Measurements from ENCODE around the gene USP7.

USP7 gene

GRCh38 chr16:8898660-8899318 lies 64.9 kb downstream of the USP7 start:
- Histone ChIP-seq H3K4me3 (ENCODE audit: low read depth, low read length) (no peak overlapping the region), H3K36me3 (ENCODE audit: control insufficient read depth, insufficient read depth, low read length) (peaks cover 98% of the 10 kb centered on the region), H3K27me3 (ENCODE audit: control insufficient read depth, insufficient read depth, low read length) (no peaks in the 10 kb centered on the region), H3K27ac (ENCODE audit: low read depth, low read length) (no peak overlapping the region), H3K4me1 (ENCODE audit: control insufficient read depth, insufficient read depth, low read length) (no peaks in the 10 kb centered on the region), H3K9ac (ENCODE audit: low read length) (no peak overlapping the region), H3K9me3 (ENCODE audit: control insufficient read depth, insufficient read depth, low read depth, low read length) (no peaks in the 10 kb centered on the region)

GRCh38 chr16:8894736-8895334 lies 68.9 kb downstream of the USP7 start:
- no peak overlapping the region for H3K4me3 ChIP-seq (ENCODE audit: low read depth, low read length)
- H3K9me3 ChIP-seq (ENCODE audit: control insufficient read depth, insufficient read depth, low read depth, low read length), result no peaks in the 10 kb centered on the region
- peaks cover 98% of the 10 kb centered on the region for H3K36me3 ChIP-seq (ENCODE audit: control insufficient read depth, insufficient read depth, low read length)
- H3K4me1 ChIP-seq (ENCODE audit: control insufficient read depth, insufficient read depth, low read length), result no peaks in the 10 kb centered on the region
- no peak overlapping the region for H3K27ac ChIP-seq (ENCODE audit: low read depth, low read length)
- no peaks in the 10 kb centered on the region for H3K27me3 ChIP-seq (ENCODE audit: control insufficient read depth, insufficient read depth, low read length)
- no peak overlapping the region for H3K9ac ChIP-seq (ENCODE audit: low read length)

- Histone ChIP-seq H3K27me3 (ENCODE audit: control insufficient read depth, insufficient read depth, low read length) (no peaks in the 10 kb centered on the region), H3K36me3 (ENCODE audit: control insufficient read depth, insufficient read depth, low read length) (peaks cover 98% of the 10 kb centered on the region), H3K27ac (ENCODE audit: low read depth, low read length) (no peak overlapping the region), H3K9me3 (ENCODE audit: control insufficient read depth, insufficient read depth, low read depth, low read length) (no peaks in the 10 kb centered on the region), H3K4me3 (ENCODE audit: low read depth, low read length) (no peak overlapping the region), H3K9ac (ENCODE audit: low read length) (no peak overlapping the region), H3K4me1 (ENCODE audit: control insufficient read depth, insufficient read depth, low read length) (no peaks in the 10 kb centered on the region)
Observed at GRCh38 chr16:8893976-8894690, 69.6 kb downstream of the USP7 start.

GRCh38 chr16:8893426-8893825 lies 70.3 kb downstream of the USP7 start:
- Histone ChIP-seq H3K4me3 (ENCODE audit: low read depth, low read length) (no peak overlapping the region), H3K9me3 (ENCODE audit: control insufficient read depth, insufficient read depth, low read depth, low read length) (no peaks in the 10 kb centered on the region), H3K9ac (ENCODE audit: low read length) (no peak overlapping the region), H3K27ac (ENCODE audit: low read depth, low read length) (no peak overlapping the region), H3K4me1 (ENCODE audit: control insufficient read depth, insufficient read depth, low read length) (no peaks in the 10 kb centered on the region), H3K36me3 (ENCODE audit: control insufficient read depth, insufficient read depth, low read length) (peaks cover 91% of the 10 kb centered on the region), H3K27me3 (ENCODE audit: control insufficient read depth, insufficient read depth, low read length) (no peaks in the 10 kb centered on the region)

- H3K36me3 ChIP-seq (ENCODE audit: control insufficient read depth, insufficient read depth, low read length), result peaks cover 90% of the 10 kb centered on the region
- no peak overlapping the region for H3K4me3 ChIP-seq (ENCODE audit: low read depth, low read length)
- no peak overlapping the region for H3K27ac ChIP-seq (ENCODE audit: low read depth, low read length)
- no peak overlapping the region for H3K9ac ChIP-seq (ENCODE audit: low read length)
- no peaks in the 10 kb centered on the region for H3K4me1 ChIP-seq (ENCODE audit: control insufficient read depth, insufficient read depth, low read length)
- H3K9me3 ChIP-seq (ENCODE audit: control insufficient read depth, insufficient read depth, low read depth, low read length), result no peaks in the 10 kb centered on the region
- no peaks in the 10 kb centered on the region for H3K27me3 ChIP-seq (ENCODE audit: control insufficient read depth, insufficient read depth, low read length)
Observed at GRCh38 chr16:8892101-8892575, 71.6 kb downstream of the USP7 start.

- no peak overlapping the region for H3K9ac ChIP-seq (ENCODE audit: low read length)
- H3K4me3 ChIP-seq (ENCODE audit: low read depth, low read length), result no peak overlapping the region
- no peak overlapping the region for H3K27ac ChIP-seq (ENCODE audit: low read depth, low read length)
- peaks cover 76% of the 10 kb centered on the region for H3K36me3 ChIP-seq (ENCODE audit: control insufficient read depth, insufficient read depth, low read length)
- no peaks in the 10 kb centered on the region for H3K27me3 ChIP-seq (ENCODE audit: control insufficient read depth, insufficient read depth, low read length)
- H3K4me1 ChIP-seq (ENCODE audit: control insufficient read depth, insufficient read depth, low read length), result peaks cover 12% of the 10 kb centered on the region
- no peaks in the 10 kb centered on the region for H3K9me3 ChIP-seq (ENCODE audit: control insufficient read depth, insufficient read depth, low read depth, low read length)
Observed at GRCh38 chr16:8890549-8890921, 73.2 kb downstream of the USP7 start.

- Histone ChIP-seq H3K4me3 (ENCODE audit: low read depth, low read length) (no peak overlapping the region), H3K36me3 (ENCODE audit: control insufficient read depth, insufficient read depth, low read length) (peaks cover 71% of the 10 kb centered on the region), H3K9me3 (ENCODE audit: control insufficient read depth, insufficient read depth, low read depth, low read length) (no peaks in the 10 kb centered on the region), H3K9ac (ENCODE audit: low read length) (no peak overlapping the region), H3K27me3 (ENCODE audit: control insufficient read depth, insufficient read depth, low read length) (no peaks in the 10 kb centered on the region), H3K27ac (ENCODE audit: low read depth, low read length) (no peak overlapping the region), H3K4me1 (ENCODE audit: control insufficient read depth, insufficient read depth, low read length) (peaks cover 12% of the 10 kb centered on the region)
Observed at GRCh38 chr16:8889893-8890548, 73.7 kb downstream of the USP7 start.

GRCh38 chr16:8888951-8889892 lies 74.5 kb downstream of the USP7 start:
- no peaks in the 10 kb centered on the region for H3K27me3 ChIP-seq (ENCODE audit: control insufficient read depth, insufficient read depth, low read length)
- H3K4me1 ChIP-seq (ENCODE audit: control insufficient read depth, insufficient read depth, low read length), result peaks cover 20% of the 10 kb centered on the region
- H3K4me3 ChIP-seq (ENCODE audit: low read depth, low read length), result no peak overlapping the region
- no peak overlapping the region for H3K9ac ChIP-seq (ENCODE audit: low read length)
- H3K36me3 ChIP-seq (ENCODE audit: control insufficient read depth, insufficient read depth, low read length), result peaks cover 63% of the 10 kb centered on the region
- no peaks in the 10 kb centered on the region for H3K9me3 ChIP-seq (ENCODE audit: control insufficient read depth, insufficient read depth, low read depth, low read length)
- H3K27ac ChIP-seq (ENCODE audit: low read depth, low read length), result no peak overlapping the region

- H3K4me3 ChIP-seq (ENCODE audit: low read depth, low read length), result no peak overlapping the region
- H3K36me3 ChIP-seq (ENCODE audit: control insufficient read depth, insufficient read depth, low read length), result peaks cover 52% of the 10 kb centered on the region
- no peaks in the 10 kb centered on the region for H3K9me3 ChIP-seq (ENCODE audit: control insufficient read depth, insufficient read depth, low read depth, low read length)
- H3K27me3 ChIP-seq (ENCODE audit: control insufficient read depth, insufficient read depth, low read length), result no peaks in the 10 kb centered on the region
- H3K27ac ChIP-seq (ENCODE audit: low read depth, low read length), result no peak overlapping the region
- H3K4me1 ChIP-seq (ENCODE audit: control insufficient read depth, insufficient read depth, low read length), result peaks cover 20% of the 10 kb centered on the region
- no peak overlapping the region for H3K9ac ChIP-seq (ENCODE audit: low read length)
Observed at GRCh38 chr16:8887952-8888560, 75.7 kb downstream of the USP7 start.

- Histone ChIP-seq H3K4me3 (ENCODE audit: low read depth, low read length) (no peak overlapping the region), H3K9me3 (ENCODE audit: control insufficient read depth, insufficient read depth, low read depth, low read length) (no peaks in the 10 kb centered on the region), H3K27me3 (ENCODE audit: control insufficient read depth, insufficient read depth, low read length) (no peaks in the 10 kb centered on the region), H3K4me1 (ENCODE audit: control insufficient read depth, insufficient read depth, low read length) (peaks cover 20% of the 10 kb centered on the region), H3K9ac (ENCODE audit: low read length) (no peak overlapping the region), H3K27ac (ENCODE audit: low read depth, low read length) (no peak overlapping the region), H3K36me3 (ENCODE audit: control insufficient read depth, insufficient read depth, low read length) (peaks cover 45% of the 10 kb centered on the region)
Observed at GRCh38 chr16:8887431-8887765, 76.3 kb downstream of the USP7 start.

Measured in HUES6 (cell line).